ENCODE measurements around the gene CHST11. TPM values are rescaled to one million over a fixed set of nuclear protein-coding genes. Genes with fewer than 3 reads are reported as not detected.

CHST11 gene
- total and polyA plus RNA-seq, 8 donors: 11.1 to 56.9 (median 14.8) TPM

GRCh38 chr12:104662203-104662602, 205.5 kb downstream of the CHST11 start:
- no peak overlapping the region for H3K27ac ChIP-seq
- TF ChIP-seq CTCF (IDR thresholded peaks at IDR 0.05): no peak
- no peaks in the 10 kb centered on the region for H3K9me3 ChIP-seq
- intact Hi-C loops (cut with DNase I): no loop called here
- H3K4me1 ChIP-seq: peaks cover 0 to 10% of the 10 kb centered on the region in 2 donors
- DNase-seq: no peak
- no peak for ATAC-seq
- no peaks in the 10 kb centered on the region for H3K27me3 ChIP-seq
- no peak overlapping the region for H3K4me3 ChIP-seq
- no peaks in the 10 kb centered on the region for H3K36me3 ChIP-seq

GRCh38 chr12:104662908-104663307, 206.2 kb downstream of the CHST11 start:
- no peak for TF ChIP-seq CTCF (IDR thresholded peaks at IDR 0.05)
- no peak overlapping the region for H3K4me3 ChIP-seq
- ATAC-seq: no peak
- no peaks in the 10 kb centered on the region for H3K36me3 ChIP-seq
- no peak for DNase-seq
- intact Hi-C loops (cut with DNase I): no loop called here
- H3K27me3 ChIP-seq: no peaks in the 10 kb centered on the region
- H3K9me3 ChIP-seq: no peaks in the 10 kb centered on the region
- no peak overlapping the region for H3K27ac ChIP-seq
- peaks cover 7 to 17% of the 10 kb centered on the region in 2 donors for H3K4me1 ChIP-seq

GRCh38 chr12:104664351-104664750, 207.6 kb downstream of the CHST11 start:
- Histone ChIP-seq H3K27me3 (no peaks in the 10 kb centered on the region), H3K4me1 (peaks cover 17 to 31% of the 10 kb centered on the region in 2 donors), H3K9me3 (no peaks in the 10 kb centered on the region), H3K4me3 (no peak overlapping the region), H3K36me3 (no peaks in the 10 kb centered on the region), H3K27ac (no peak overlapping the region)
- intact Hi-C loops (cut with DNase I): no loop called here
- no peak for ATAC-seq
- no peak for DNase-seq
- no peak for TF ChIP-seq CTCF (IDR thresholded peaks at IDR 0.05)

GRCh38 chr12:104665296-104665695, 208.5 kb downstream of the CHST11 start:
- no peak for ATAC-seq
- intact Hi-C loops (cut with DNase I): no loop called here
- Histone ChIP-seq H3K27me3 (no peaks in the 10 kb centered on the region), H3K4me3 (no peak overlapping the region), H3K9me3 (no peaks in the 10 kb centered on the region), H3K36me3 (no peaks in the 10 kb centered on the region), H3K27ac (no peak overlapping the region), H3K4me1 (peaks cover 25 to 41% of the 10 kb centered on the region in 2 donors)
- DNase-seq: no peak
- TF ChIP-seq CTCF (IDR thresholded peaks at IDR 0.05): no peak

- DNase-seq (peak in 2 of 4 donors; percentile 51 to 74), ATAC-seq (peak; percentile 3)
- Histone ChIP-seq H3K27ac (peak overlapping the region in 1 of 2 donors; percentile 88), H3K36me3 (no peaks in the 10 kb centered on the region), H3K4me3 (no peak overlapping the region), H3K9me3 (no peaks in the 10 kb centered on the region), H3K27me3 (no peaks in the 10 kb centered on the region), H3K4me1 (peaks cover 39 to 59% of the 10 kb centered on the region in 2 donors)
- TF ChIP-seq CTCF (IDR thresholded peaks at IDR 0.05): no peak
- intact Hi-C loops (cut with DNase I): no loop called here
Measured at GRCh38 chr12:104667139-104667538, 210.4 kb downstream of the CHST11 start.

All from left lung (tissue), 10 donors.